NCI-H1105 (cell line): ENCODE measurements around the gene CLCA4.
"Not testable (repeated sequence)": the region's sequence is repeated elsewhere in the genome, so short reads cannot be mapped to it uniquely, and the experiment has no call there.

Source experiments
- DNase-seq: peaks from one replicate; lab custom pipeline; 2025; lab: John Stamatoyannopoulos, UW

The CLCA4 gene

DNA sequence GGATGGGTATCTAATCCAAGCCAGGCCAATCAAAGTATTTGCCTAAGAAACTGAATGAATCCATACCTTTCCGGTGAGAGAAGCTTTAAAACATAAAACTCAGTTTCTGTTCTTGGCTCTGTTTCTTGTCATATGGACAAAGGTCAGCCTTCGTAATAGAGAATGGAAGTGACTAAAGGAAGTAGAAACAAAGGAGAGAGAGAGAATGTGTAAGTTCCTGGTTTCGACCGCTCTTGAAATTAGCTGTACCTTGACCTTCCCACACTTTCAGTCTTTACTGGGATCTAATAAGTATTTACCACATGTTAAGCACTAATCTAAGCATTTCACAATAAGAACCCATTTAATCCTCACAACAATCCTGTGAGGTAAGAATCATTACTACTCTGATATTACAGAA lies 19.6 kb upstream of the CLCA4 start:
- no peak for DNase-seq

- DNase-seq, result no peak
Measured at GRCh38 chr1:86530211-86530845, 16.6 kb upstream of the CLCA4 start.

DNA sequence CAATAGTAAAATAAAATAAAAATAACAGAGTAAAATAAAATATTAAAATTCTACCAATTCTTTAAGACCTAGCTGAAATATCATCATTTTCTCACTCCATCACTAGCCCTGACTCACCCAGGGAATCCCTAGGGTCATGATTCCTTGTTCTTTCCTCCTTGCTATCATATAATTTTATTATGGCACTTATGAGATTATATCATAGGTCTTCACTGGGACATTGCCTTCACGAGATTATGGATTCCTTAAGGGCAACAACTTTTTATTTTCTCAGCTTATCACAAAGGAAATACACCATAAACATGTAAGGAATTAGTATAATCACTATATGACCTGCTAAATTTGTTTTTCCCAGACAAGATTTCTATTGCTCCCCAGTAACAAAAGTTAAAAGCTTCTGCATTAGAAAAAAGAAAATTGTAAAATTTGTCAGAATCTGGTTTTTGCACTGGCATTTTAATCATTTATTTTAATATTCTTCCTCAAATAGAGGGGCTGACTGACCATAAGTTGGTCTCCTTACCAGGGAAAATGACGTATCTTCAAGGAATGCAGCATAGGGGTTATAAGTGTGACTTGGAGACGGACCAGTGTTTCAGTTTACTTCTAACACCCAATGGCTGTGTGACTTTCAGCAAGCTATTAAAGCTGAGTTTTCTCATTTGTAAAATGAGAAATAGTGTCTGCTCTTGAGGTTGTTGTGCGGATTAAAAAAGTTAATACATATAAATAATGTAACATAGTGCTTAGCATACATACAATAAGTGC lies 8.8 kb upstream of the CLCA4 start:
- DNase-seq, result no peak

GRCh38 chr1:86538775-86539174 lies 8.1 kb upstream of the CLCA4 start:
- DNase-seq, result no peak

- DNase-seq, result no peak
Measured at GRCh38 chr1:86541859-86542258, 5.0 kb upstream of the CLCA4 start.

DNA sequence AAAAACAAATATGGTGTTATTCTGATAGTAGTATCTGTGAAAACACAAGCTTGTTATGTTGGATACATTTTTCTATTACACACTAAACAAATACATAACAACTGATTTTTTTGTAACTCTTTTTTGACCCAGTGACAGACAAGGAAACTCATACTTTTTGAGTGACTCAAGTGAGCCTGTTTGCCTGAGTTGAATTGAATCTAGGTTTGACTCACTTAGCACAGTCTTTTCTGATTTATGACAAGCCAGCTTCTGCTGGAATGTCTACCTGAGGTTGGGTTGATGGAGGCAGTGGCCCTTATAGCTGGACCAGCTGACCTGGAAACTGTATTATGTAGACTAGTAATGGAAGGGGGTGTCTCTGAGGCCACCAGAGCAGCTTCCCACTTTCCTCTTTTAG lies 4.2 kb upstream of the CLCA4 start:
- no peak for DNase-seq

- DNase-seq, result no peak
Measured at GRCh38 chr1:86548839-86549238, 2.0 kb downstream of the CLCA4 start.

GRCh38 chr1:86551305-86551704 lies 4.4 kb downstream of the CLCA4 start:
- DNase-seq, result no peak

DNA sequence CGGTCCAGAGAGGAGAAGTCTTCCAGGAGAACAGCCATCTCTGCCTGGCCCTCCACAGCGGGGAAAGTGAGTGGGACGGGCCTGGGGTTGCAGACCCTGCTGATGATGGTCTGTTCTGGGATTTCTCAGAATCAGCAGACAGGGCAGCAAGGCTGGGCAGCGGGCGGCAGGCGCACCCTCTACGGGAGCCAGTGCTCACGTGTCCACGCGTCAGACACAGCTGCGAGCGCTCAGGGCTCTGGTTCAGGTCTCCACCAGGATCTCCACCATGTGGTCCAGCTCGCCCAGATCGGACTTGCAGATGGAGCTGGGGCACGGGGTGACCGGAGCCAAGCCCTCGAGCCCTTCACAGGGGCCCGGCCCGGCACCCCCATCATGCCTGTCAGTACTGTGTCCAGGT lies 5.5 kb downstream of the CLCA4 start:
- DNase-seq, result no peak

DNA sequence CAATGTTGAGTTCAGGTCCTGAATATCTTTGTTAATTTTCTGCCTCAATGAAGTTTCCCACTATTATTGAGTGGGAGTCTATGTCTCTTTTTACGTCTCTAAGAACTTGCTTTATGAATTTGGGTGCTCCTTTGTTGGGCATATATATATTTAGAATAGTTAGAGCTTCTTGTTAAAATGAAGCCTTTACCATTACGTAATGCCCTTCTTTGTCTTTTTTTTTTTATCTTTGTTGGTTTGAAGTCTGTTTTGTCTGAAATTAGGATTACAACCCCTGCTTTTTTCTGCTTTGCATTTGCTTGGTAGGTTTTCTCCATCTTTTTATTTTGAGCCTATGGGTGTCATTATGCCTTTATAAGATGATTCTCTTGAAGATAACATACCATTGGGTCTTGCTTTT lies 10.9 kb downstream of the CLCA4 start:
- DNase-seq, result no peak

DNA sequence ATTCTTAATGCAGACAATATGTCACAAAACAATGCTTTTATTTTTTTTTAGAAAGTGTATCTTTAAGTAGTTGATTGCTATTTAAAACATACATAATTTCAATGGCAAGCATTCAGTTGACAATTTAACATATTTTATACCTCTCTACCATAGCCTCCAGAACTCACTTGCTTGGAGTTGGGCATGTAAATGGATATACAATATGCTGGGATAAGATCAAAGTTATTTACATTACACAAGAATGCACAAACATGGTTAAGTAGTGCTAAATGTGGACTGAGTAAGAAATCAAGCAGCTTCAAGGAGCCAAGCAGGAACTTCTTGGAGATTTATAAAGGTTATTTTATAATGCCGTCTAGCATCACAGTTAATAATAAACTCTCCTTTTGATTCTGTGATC lies 17.0 kb downstream of the CLCA4 start:
- no peak for DNase-seq

DNA sequence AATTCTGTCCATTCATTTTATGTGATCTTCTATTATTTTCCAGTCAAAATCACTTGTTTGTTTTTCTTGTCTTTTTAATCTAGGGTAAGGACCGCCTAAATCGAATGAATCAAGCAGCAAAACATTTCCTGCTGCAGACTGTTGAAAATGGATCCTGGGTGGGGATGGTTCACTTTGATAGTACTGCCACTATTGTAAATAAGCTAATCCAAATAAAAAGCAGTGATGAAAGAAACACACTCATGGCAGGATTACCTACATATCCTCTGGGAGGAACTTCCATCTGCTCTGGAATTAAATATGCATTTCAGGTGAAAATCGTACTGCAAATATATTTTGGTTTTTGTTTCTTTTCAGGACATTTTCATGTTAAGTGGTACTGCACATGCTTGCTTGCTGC lies 20.5 kb downstream of the CLCA4 start:
- no peak for DNase-seq

- DNase-seq, result no peak
Measured at GRCh38 chr1:86567878-86568277, 21.0 kb downstream of the CLCA4 start.

DNA sequence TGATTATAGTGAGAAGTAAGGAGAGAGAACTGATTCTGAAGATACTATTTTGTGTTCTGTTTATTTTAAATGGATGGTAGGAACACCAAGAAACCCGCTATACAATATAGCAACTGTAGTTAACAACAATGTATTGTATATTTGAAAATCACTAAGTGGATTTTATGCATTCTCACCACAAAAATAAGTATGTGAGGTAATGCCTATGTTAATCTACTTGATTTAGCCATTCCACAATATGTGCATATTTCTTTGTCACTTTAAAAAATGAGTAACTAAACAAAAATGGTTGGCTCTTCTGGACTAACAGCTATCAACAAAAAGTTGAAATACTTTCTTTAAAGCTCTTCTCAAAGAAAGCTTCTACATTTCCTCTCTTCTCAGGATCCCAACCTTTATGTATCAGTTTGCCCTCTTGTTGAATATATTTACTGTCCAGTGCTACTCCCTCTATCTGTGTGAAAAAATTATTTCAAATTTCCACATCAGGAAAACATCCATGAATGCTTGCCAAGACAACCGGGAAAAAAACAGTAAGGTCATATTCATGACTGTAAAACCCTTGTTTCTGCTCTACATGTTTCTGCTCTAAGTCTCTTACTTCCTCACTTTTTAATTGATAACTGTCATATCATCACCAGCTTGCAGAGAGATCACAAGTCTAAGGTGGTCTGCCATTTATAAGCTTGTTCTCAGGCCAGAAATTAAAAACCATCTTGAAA lies 27.0 kb downstream of the CLCA4 start:
- DNase-seq, result no peak

DNA sequence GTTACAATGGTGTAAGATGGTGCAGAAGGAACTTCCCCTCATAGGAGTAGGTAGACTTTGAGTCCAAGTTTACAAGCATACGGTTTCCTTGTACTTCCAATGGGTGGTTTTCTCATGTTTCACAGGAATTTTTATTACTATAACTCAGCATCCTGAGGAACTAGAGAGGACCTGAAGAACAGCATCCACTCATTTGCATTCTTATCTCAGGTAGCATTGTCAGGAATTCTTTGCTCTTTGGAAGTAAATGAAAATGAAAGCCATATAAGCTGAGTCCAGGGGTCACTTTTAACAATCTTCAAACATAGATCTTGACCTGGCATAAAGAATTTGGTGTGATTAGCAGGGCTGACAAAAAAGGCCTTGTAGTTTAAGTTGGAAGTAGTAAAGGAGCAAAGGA lies 34.4 kb downstream of the CLCA4 start:
- no peak for DNase-seq

DNA sequence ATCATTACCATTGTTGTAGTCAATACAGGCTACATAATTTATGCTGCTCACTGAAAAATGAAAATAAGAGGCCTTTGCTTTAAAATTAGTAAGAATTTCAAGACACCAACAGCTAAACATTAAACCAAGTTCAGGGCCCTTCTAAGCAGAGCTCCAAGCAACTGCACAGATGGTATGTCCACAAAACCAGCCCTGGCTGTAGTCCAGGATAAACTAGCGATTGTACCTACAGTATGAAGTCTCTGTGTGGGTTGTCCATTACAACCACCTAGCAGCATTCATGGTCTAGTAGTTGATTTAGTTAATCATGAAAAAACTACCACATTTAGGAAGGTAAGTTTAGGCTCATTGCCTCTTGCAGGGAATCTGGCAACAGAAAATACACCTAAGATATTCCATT lies 35.3 kb downstream of the CLCA4 start:
- DNase-seq, result no peak

- DNase-seq, result no peak
Measured at GRCh38 chr1:86583032-86583431, 36.2 kb downstream of the CLCA4 start.

DNA sequence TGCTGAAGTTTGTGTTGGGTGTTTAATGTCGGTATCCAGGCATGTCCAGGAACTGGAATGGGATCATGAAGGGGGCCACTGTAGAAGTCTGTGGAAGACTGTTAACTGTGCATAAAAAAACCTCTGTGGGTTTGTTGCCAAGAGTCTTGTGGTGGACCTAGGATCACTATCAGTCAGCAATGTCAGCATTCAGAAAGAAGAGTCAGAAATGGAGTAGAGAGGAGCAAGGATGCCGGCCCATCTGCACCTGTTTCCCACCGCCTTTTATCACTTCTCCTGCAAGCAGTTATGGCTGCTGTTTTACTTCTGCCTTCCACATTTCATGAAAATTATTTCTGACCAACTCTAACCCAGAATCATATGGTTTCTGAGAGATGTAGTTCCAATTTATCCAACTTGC lies 36.7 kb downstream of the CLCA4 start:
- no peak for DNase-seq

DNA sequence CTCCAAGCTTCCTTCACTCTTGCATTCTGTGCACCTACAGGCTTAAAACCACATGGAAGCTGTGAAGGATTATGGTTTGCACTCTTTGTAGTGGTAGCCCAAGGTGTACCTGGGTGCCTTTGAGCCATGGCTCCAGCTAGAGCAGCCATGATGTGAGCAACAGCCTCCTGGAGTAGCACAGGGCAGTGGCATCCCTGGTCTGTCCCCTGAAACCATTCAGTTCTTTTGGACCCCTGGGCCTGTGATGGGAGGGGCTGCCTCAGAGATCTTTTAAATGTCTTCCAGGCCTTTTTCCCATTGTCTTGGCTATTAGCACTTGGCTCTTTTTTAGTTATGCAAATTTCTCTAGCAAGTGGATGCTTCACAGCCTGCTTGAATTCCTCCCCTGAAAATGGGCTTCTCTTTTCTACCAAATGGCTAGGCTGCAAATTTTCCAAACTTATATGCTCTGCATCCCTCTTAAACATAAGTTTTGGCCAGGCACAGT lies 47.4 kb downstream of the CLCA4 start:
- DNase-seq, result no peak

DNA sequence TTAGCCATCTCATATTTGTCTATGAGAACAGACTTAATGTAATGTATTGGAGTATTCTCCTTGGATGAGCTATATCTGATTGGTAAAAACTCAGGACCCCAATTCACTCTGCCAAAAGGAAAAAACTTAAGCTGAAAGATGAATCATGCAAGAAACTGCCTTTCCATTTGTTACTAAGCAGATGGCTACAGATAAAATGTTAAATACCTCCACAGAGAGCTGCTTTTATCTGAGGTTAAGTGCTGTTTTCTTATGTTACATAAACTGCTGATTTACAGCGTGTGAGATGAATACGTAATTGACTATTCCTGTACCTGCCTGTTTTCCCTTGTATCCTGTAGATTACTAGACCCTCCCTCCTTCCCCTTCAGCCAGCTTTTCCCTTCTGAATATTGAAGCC lies 49.3 kb downstream of the CLCA4 start:
- no peak for DNase-seq

DNA sequence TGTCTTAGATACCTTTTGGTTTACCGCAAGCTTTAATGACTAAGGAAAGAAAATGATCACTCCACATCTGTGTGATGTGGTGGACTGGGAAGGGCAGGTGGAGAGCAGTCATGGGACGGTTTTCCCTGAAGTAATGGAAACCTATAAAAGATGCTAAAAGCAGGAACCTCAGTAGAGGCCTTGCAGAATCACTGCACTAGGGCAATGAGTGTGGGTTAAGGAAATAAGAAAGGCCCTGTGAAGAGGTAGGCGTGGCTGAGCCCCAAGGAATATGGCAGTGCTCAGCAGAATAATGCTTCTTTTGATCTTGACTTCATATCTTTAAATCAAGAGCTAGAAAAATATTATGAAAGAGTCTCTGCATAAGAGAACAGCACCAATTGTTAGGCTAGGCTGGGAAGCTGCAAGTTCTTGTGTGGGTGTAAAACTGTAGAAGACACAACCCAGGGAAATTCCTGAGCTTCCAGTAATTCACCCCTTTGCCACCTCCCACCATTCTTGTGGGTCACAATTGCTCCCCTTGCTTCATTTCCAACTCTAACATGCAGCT lies 49.9 kb downstream of the CLCA4 start:
- DNase-seq, result no peak

GRCh38 chr1:86606080-86606479 lies 59.2 kb downstream of the CLCA4 start:
- not testable (repeated sequence) for DNase-seq

GRCh38 chr1:86616433-86616832 lies 69.6 kb downstream of the CLCA4 start:
- DNase-seq, result no peak
